ENCODE results near the gene PSG6. TPM values are rescaled to one million over a fixed set of nuclear protein-coding genes. Genes with fewer than 3 reads are reported as not detected.
"Not testable (repeated sequence)": the region's sequence is repeated elsewhere in the genome, so short reads cannot be mapped to it uniquely, and the experiment has no call there.

Gene PSG6
- total and polyA plus RNA-seq, 2 of the 4 experiments (the other 2 are of a cell fraction), result 0.18 TPM; not detected in 1

- peak overlapping the region; percentile 67 for H2BK5ac ChIP-seq (ENCODE audit: low read depth, low read length, poor library complexity, severe bottlenecking)
- H3K9me3 ChIP-seq (ENCODE audit: control insufficient read depth, insufficient read depth, low read length); CTCF ChIA-PET; H3K4me3 ChIP-seq (ENCODE audit: insufficient read depth, low read depth, low read length); H3K23ac ChIP-seq (ENCODE audit: low read depth, low read length); H3K56ac ChIP-seq (ENCODE audit: extremely low read depth, insufficient read depth, low read length); H4K20me1 ChIP-seq (ENCODE audit: insufficient read depth, low read length); H3K4me2 ChIP-seq (ENCODE audit: low read depth, low read length); H2AFZ ChIP-seq (replicated peaks; ENCODE audit: low read length, poor library complexity); ATAC-seq (ENCODE audit: low read depth); H3K9ac ChIP-seq (ENCODE audit: low read depth, low read length); H3K36me3 ChIP-seq (ENCODE audit: control insufficient read depth, insufficient read depth, low read length); BruUV-seq (replicated peaks); POLR2A ChIA-PET (ENCODE audit: unreplicated experiment); DNase-seq; H3K79me1 ChIP-seq (ENCODE audit: low read depth in 1 of 2, low read length in 2 of 2); H2AK9ac ChIP-seq (replicated peaks; ENCODE audit: low read depth, low read length, poor library complexity); H3K27ac ChIP-seq (ENCODE audit: insufficient read depth, low read length); intact Hi-C loops (cut with micrococcal nuclease); dilution Hi-C loops (cut with HindIII; ENCODE audit: low sequenced_read_pairs, unreplicated experiment); H3K27me3 ChIP-seq (ENCODE audit: control insufficient read depth, insufficient read depth, low read length); in situ Hi-C loops (cut with MboI; ENCODE audit: low sequenced_read_pairs): not testable (repeated sequence)
- peak overlapping the region; percentile 69 to 72; a peak in 3 of 4 replicates for H4K8ac ChIP-seq (ENCODE audit: low read depth in 2 of 2, low read length in 2 of 2)
- 90% methylated on average over 2 of the region's 19 CpGs; no CpG with 5 or more reads in 1 of the 2 experiments for WGBS, 2 experiments (ENCODE audit: extremely low coverage in 2 of 2, insufficient read length in 1 of 2)
- H2BK120ac ChIP-seq (ENCODE audit: low read depth, low read length), result peak overlapping the region; percentile 93
- peak overlapping the region; percentile 97 for H3K4ac ChIP-seq (ENCODE audit: low read depth, low read length)
- TF ChIP-seq CTCF (conservative IDR thresholded peaks at IDR 0.05; ENCODE audit: low read depth, low read length) (peak; percentile 28; the same call in 1 of the 2 replicates), SMC3 (IDR thresholded peaks at IDR 0.05; ENCODE audit: low read depth, low read length) (0 out of 2 replicates have a peak, but pooled peaks have one; percentile 15), RAD21 (IDR thresholded peaks at IDR 0.05; ENCODE audit: low read length) (peak; percentile 28; the same call in 1 of the 2 replicates)
- peak overlapping the region; percentile 95; the same call in 2 of the 3 replicates for H2BK15ac ChIP-seq (ENCODE audit: low read depth, low read length)
- peaks cover 19% of the 10 kb centered on the region for H3K9me1 ChIP-seq (ENCODE audit: insufficient read depth, low read length)
- H2BK20ac ChIP-seq (ENCODE audit: low read depth, low read length), result peak overlapping the region; percentile 98
- H4K5ac ChIP-seq (ENCODE audit: low read depth, low read length), result peak overlapping the region; percentile 96; the same call in 1 of the 2 replicates
- H3K14ac ChIP-seq (replicated peaks; ENCODE audit: low read depth, low read length), result peak overlapping the region; percentile 41; the same call in 1 of the 2 replicates
- peak overlapping the region; percentile 97 for H2AK5ac ChIP-seq (ENCODE audit: low read depth, low read length)
- H4K91ac ChIP-seq (ENCODE audit: insufficient read depth, low read depth, low read length), result peak overlapping the region; percentile 90
- peaks cover 12% of the 10 kb centered on the region for H3K4me1 ChIP-seq (ENCODE audit: control insufficient read depth, insufficient read depth, low read length)
- H3K18ac ChIP-seq (ENCODE audit: low read depth, low read length), result peak overlapping the region; percentile 86; the same call in 1 of the 2 replicates
Measured at GRCh38 chr19:42856866-42857543, 60.7 kb downstream of the PSG6 start.

All from IMR-90 (cell line).